ENCODE data around the gene JAK1. TPM values are rescaled to one million over a fixed set of nuclear protein-coding genes. Genes with fewer than 3 reads are reported as not detected.
"Not testable (repeated sequence)": the region's sequence is repeated elsewhere in the genome, so short reads cannot be mapped to it uniquely, and the experiment has no call there.

Gene JAK1
- total RNA-seq, 1 experiment from 2014 or later, result 27.8 TPM

DNA sequence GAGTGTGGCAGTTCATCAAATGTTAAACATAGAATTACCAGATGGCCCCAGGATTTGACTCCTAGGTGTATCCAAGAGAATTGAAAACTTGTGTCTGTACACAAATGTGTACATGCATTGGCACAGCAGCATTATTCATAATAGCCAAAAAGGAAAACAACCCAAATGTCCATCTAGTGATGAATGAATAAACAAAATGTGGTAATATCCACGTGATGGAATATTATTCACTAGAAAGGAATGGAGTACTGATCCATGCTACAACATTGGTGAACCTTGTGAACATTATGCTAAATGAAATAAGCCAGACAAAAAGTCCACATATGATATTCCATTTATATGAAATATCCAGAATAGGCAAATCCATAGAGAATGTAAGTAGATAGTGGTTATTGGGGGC, 143.7 kb downstream of the JAK1 start:
- H3K27ac Mint-ChIP-seq, result no peak overlapping the region
- H3K4me1 Mint-ChIP-seq, result peaks cover 7% of the 10 kb centered on the region
- no peak for TF ChIP-seq ZNF138 (CRISPR knock-in tag; conservative IDR thresholded peaks at IDR 0.05)
- TF ChIP-seq NFYB (CRISPR knock-in tag; conservative IDR thresholded peaks at IDR 0.05; ENCODE audit: low read depth), result no peak
- no peak for TF ChIP-seq GRHL2 (CRISPR knock-in tag; IDR thresholded peaks at IDR 0.05; ENCODE audit: insufficient replicate concordance, severe bottlenecking)
- no peak for TF ChIP-seq PREB (CRISPR knock-in tag; IDR thresholded peaks at IDR 0.05; ENCODE audit: borderline replicate concordance)
- CTCF ChIA-PET, result no interaction called here
- DNase-seq (ENCODE audit: low spot score) (no peak), ATAC-seq (no peak)
- no peak overlapping the region for H3K4me3 Mint-ChIP-seq
- H3K27me3 Mint-ChIP-seq (ENCODE audit: low read depth), result no peaks in the 10 kb centered on the region
- POLR2A ChIA-PET, result no interaction called here
- peaks cover 13% of the 10 kb centered on the region for H3K36me3 Mint-ChIP-seq
- no peaks in the 10 kb centered on the region for H3K9me3 Mint-ChIP-seq

- CTCF ChIA-PET; ATAC-seq; H3K4me3 Mint-ChIP-seq; POLR2A ChIA-PET; DNase-seq (ENCODE audit: low spot score); H3K27me3 Mint-ChIP-seq (ENCODE audit: low read depth); H3K4me1 Mint-ChIP-seq; H3K27ac Mint-ChIP-seq: not testable (repeated sequence)
- peaks cover 29% of the 10 kb centered on the region for H3K36me3 Mint-ChIP-seq
- H3K9me3 Mint-ChIP-seq, result peaks cover 13% of the 10 kb centered on the region
Observed at GRCh38 chr1:64820572-64820971, 145.8 kb downstream of the JAK1 start.

GRCh38 chr1:64817364-64817763, 149.0 kb downstream of the JAK1 start:
- Mint-ChIP-seq H3K9me3 (peaks cover 13% of the 10 kb centered on the region), H3K36me3 (peaks cover 35% of the 10 kb centered on the region)
- H3K27ac Mint-ChIP-seq; H3K4me3 Mint-ChIP-seq; H3K27me3 Mint-ChIP-seq (ENCODE audit: low read depth); POLR2A ChIA-PET; H3K4me1 Mint-ChIP-seq; DNase-seq (ENCODE audit: low spot score); CTCF ChIA-PET; ATAC-seq: not testable (repeated sequence)

- ATAC-seq, result no peak
- POLR2A ChIA-PET, result no interaction called here
- Mint-ChIP-seq H3K27me3 (ENCODE audit: low read depth) (no peaks in the 10 kb centered on the region), H3K4me3 (no peak overlapping the region), H3K9me3 (peaks cover 13% of the 10 kb centered on the region), H3K4me1 (no peaks in the 10 kb centered on the region), H3K36me3 (peaks cover 27% of the 10 kb centered on the region), H3K27ac (no peak overlapping the region)
- no peak for DNase-seq (ENCODE audit: low spot score)
- no peak for TF ChIP-seq FOXP1 (CRISPR knock-in tag; IDR thresholded peaks at IDR 0.05; ENCODE audit: borderline replicate concordance)
- TF ChIP-seq ZSCAN18 (CRISPR knock-in tag; IDR thresholded peaks at IDR 0.05), result no peak
- TF ChIP-seq, protein P1, sequence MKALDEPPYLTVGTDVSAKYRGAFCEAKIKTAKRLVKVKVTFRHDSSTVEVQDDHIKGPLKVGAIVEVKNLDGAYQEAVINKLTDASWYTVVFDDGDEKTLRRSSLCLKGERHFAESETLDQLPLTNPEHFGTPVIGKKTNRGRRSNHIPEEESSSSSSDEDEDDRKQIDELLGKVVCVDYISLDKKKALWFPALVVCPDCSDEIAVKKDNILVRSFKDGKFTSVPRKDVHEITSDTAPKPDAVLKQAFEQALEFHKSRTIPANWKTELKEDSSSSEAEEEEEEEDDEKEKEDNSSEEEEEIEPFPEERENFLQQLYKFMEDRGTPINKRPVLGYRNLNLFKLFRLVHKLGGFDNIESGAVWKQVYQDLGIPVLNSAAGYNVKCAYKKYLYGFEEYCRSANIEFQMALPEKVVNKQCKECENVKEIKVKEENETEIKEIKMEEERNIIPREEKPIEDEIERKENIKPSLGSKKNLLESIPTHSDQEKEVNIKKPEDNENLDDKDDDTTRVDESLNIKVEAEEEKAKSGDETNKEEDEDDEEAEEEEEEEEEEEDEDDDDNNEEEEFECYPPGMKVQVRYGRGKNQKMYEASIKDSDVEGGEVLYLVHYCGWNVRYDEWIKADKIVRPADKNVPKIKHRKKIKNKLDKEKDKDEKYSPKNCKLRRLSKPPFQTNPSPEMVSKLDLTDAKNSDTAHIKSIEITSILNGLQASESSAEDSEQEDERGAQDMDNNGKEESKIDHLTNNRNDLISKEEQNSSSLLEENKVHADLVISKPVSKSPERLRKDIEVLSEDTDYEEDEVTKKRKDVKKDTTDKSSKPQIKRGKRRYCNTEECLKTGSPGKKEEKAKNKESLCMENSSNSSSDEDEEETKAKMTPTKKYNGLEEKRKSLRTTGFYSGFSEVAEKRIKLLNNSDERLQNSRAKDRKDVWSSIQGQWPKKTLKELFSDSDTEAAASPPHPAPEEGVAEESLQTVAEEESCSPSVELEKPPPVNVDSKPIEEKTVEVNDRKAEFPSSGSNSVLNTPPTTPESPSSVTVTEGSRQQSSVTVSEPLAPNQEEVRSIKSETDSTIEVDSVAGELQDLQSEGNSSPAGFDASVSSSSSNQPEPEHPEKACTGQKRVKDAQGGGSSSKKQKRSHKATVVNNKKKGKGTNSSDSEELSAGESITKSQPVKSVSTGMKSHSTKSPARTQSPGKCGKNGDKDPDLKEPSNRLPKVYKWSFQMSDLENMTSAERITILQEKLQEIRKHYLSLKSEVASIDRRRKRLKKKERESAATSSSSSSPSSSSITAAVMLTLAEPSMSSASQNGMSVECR (CRISPR knock-in tag; IDR thresholded peaks at IDR 0.05; ENCODE audit: borderline replicate concordance), result no peak
- no peak for TF ChIP-seq GTF2I (CRISPR knock-in tag; conservative IDR thresholded peaks at IDR 0.05)
- peak; percentile 95 for TF ChIP-seq HMGA2 (CRISPR knock-in tag; IDR thresholded peaks at IDR 0.05)
- TF ChIP-seq MXD4 (CRISPR knock-in tag; IDR thresholded peaks at IDR 0.05; ENCODE audit: borderline replicate concordance), result no peak
- no peak for TF ChIP-seq FOXJ3 (CRISPR knock-in tag; IDR thresholded peaks at IDR 0.05; ENCODE audit: borderline replicate concordance)
- CTCF ChIA-PET, result no interaction called here
Observed at GRCh38 chr1:64814427-64814826, 151.9 kb downstream of the JAK1 start.

Measured in WTC11 (cell line).